Measurements from ENCODE around the gene PCBP3. TPM values are rescaled to one million over a fixed set of nuclear protein-coding genes. Genes with fewer than 3 reads are reported as not detected.

PCBP3 gene
- total RNA-seq, 1 experiment from 2014 or later: not detected

DNA sequence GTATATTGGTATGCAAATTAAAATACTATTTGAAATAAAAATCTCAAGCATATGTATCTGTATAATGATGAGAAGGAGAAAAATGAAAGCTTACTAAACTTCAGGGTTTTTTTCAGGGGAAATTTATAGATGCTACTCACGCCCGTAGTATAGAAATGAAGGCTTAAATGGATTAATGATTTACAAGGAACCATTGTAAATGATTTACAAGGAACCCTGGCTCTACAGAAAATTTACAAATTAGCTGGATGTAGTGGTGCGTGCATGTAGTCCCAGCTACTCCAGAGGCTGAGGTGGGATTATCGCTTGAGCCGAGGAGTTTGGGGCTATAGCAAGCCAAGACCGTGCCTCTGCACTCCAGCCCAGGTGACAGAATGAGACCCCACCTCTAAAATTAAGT is 150.5 kb downstream of the PCBP3 start:
- Histone ChIP-seq H3K4me2 (ENCODE audit: low read depth, low read length, poor library complexity, severe bottlenecking) (no peak overlapping the region), H3K36me3 (ENCODE audit: insufficient read depth, low read length) (no peaks in the 10 kb centered on the region), H3K4me3 (ENCODE audit: low read length) (no peak overlapping the region), H3K27ac (ENCODE audit: low read length) (no peak overlapping the region), H3K79me2 (ENCODE audit: low read length) (no peaks in the 10 kb centered on the region), H3K9ac (ENCODE audit: low read length) (no peak overlapping the region), H3K4me1 (ENCODE audit: low read length) (no peaks in the 10 kb centered on the region), H3K9me2 (replicated peaks; ENCODE audit: insufficient read depth, low read length) (no peaks in the 10 kb centered on the region), H3K9me3 (ENCODE audit: low read length) (no peaks in the 10 kb centered on the region), H4K20me1 (ENCODE audit: insufficient read depth, low read depth, low read length) (0 out of 2 replicates have a peak, but pooled peaks cover 2% of the 10 kb centered on the region), H2AFZ (ENCODE audit: low read length) (no peak overlapping the region), H3K27me3 (ENCODE audit: low read length) (no peaks in the 10 kb centered on the region)
- DNase-seq: no peak

GRCh38 chr21:45796003-45796402 is 152.5 kb downstream of the PCBP3 start:
- Histone ChIP-seq H3K4me1 (ENCODE audit: low read length) (no peaks in the 10 kb centered on the region), H3K9me3 (ENCODE audit: low read length) (no peaks in the 10 kb centered on the region), H3K79me2 (ENCODE audit: low read length) (no peaks in the 10 kb centered on the region), H3K27ac (ENCODE audit: low read length) (no peak overlapping the region), H3K36me3 (ENCODE audit: insufficient read depth, low read length) (no peaks in the 10 kb centered on the region), H2AFZ (ENCODE audit: low read length) (no peak overlapping the region), H3K9me2 (replicated peaks; ENCODE audit: insufficient read depth, low read length) (no peaks in the 10 kb centered on the region), H3K9ac (ENCODE audit: low read length) (no peak overlapping the region), H3K27me3 (ENCODE audit: low read length) (no peaks in the 10 kb centered on the region), H3K4me3 (ENCODE audit: low read length) (no peak overlapping the region), H4K20me1 (ENCODE audit: insufficient read depth, low read depth, low read length) (0 out of 2 replicates have a peak, but pooled peaks cover 2% of the 10 kb centered on the region), H3K4me2 (ENCODE audit: low read depth, low read length, poor library complexity, severe bottlenecking) (no peak overlapping the region)
- no peak for DNase-seq

DNA sequence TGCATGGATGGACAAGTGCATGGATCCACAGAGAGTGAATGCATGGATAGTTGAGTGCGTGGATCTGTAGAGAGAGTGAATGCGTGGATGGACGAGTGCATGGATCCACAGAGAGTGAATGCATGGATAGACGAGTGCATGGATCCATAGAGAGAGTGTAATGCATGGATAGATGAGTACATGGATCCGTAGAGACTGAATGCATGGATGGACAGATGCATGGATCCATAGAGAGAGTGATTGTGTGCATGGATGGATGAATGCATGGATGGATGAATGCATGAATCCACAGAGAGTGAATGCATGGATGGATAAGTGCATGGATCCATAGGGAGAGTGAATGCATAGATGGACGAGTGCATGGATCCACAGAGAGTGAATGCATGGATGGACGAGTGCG is 153.8 kb downstream of the PCBP3 start:
- no peaks in the 10 kb centered on the region for H3K9me3 ChIP-seq (ENCODE audit: low read length)
- no peak overlapping the region for H2AFZ ChIP-seq (ENCODE audit: low read length)
- no peaks in the 10 kb centered on the region for H3K9me2 ChIP-seq (replicated peaks; ENCODE audit: insufficient read depth, low read length)
- H3K27ac ChIP-seq (ENCODE audit: low read length): no peak overlapping the region
- H3K4me3 ChIP-seq (ENCODE audit: low read length): no peak overlapping the region
- 0 out of 2 replicates have a peak, but pooled peaks cover 2% of the 10 kb centered on the region for H4K20me1 ChIP-seq (ENCODE audit: insufficient read depth, low read depth, low read length)
- no peak overlapping the region for H3K9ac ChIP-seq (ENCODE audit: low read length)
- no peak for DNase-seq
- H3K4me1 ChIP-seq (ENCODE audit: low read length): no peaks in the 10 kb centered on the region
- H3K4me2 ChIP-seq (ENCODE audit: low read depth, low read length, poor library complexity, severe bottlenecking): no peak overlapping the region
- no peaks in the 10 kb centered on the region for H3K36me3 ChIP-seq (ENCODE audit: insufficient read depth, low read length)
- no peaks in the 10 kb centered on the region for H3K79me2 ChIP-seq (ENCODE audit: low read length)
- no peaks in the 10 kb centered on the region for H3K27me3 ChIP-seq (ENCODE audit: low read length)

- no peak overlapping the region for H3K9ac ChIP-seq (ENCODE audit: low read length)
- H3K27ac ChIP-seq (ENCODE audit: low read length): no peak overlapping the region
- H3K4me3 ChIP-seq (ENCODE audit: low read length): no peak overlapping the region
- H3K4me1 ChIP-seq (ENCODE audit: low read length): no peaks in the 10 kb centered on the region
- H4K20me1 ChIP-seq (ENCODE audit: insufficient read depth, low read depth, low read length): no peaks in the 10 kb centered on the region
- H3K27me3 ChIP-seq (ENCODE audit: low read length): no peaks in the 10 kb centered on the region
- no peaks in the 10 kb centered on the region for H3K79me2 ChIP-seq (ENCODE audit: low read length)
- no peaks in the 10 kb centered on the region for H3K36me3 ChIP-seq (ENCODE audit: insufficient read depth, low read length)
- no peak for DNase-seq
- H2AFZ ChIP-seq (ENCODE audit: low read length): no peak overlapping the region
- H3K9me2 ChIP-seq (replicated peaks; ENCODE audit: insufficient read depth, low read length): no peaks in the 10 kb centered on the region
- no peak overlapping the region for H3K4me2 ChIP-seq (ENCODE audit: low read depth, low read length, poor library complexity, severe bottlenecking)
- no peaks in the 10 kb centered on the region for H3K9me3 ChIP-seq (ENCODE audit: low read length)
Observed at GRCh38 chr21:45799765-45800338, 156.3 kb downstream of the PCBP3 start.

GRCh38 chr21:45800339-45801080 is 157.0 kb downstream of the PCBP3 start:
- no peak overlapping the region for H3K4me3 ChIP-seq (ENCODE audit: low read length)

GRCh38 chr21:45801129-45801964 is 157.8 kb downstream of the PCBP3 start:
- no peaks in the 10 kb centered on the region for H3K27me3 ChIP-seq (ENCODE audit: low read length)
- H4K20me1 ChIP-seq (ENCODE audit: insufficient read depth, low read depth, low read length): no peaks in the 10 kb centered on the region
- H3K9ac ChIP-seq (ENCODE audit: low read length): no peak overlapping the region
- no peak overlapping the region for H2AFZ ChIP-seq (ENCODE audit: low read length)
- no peaks in the 10 kb centered on the region for H3K9me3 ChIP-seq (ENCODE audit: low read length)
- H3K36me3 ChIP-seq (ENCODE audit: insufficient read depth, low read length): no peaks in the 10 kb centered on the region
- H3K4me2 ChIP-seq (ENCODE audit: low read depth, low read length, poor library complexity, severe bottlenecking): no peak overlapping the region
- H3K79me2 ChIP-seq (ENCODE audit: low read length): no peaks in the 10 kb centered on the region
- H3K9me2 ChIP-seq (replicated peaks; ENCODE audit: insufficient read depth, low read length): no peaks in the 10 kb centered on the region
- H3K4me3 ChIP-seq (ENCODE audit: low read length): no peak overlapping the region
- no peak overlapping the region for H3K27ac ChIP-seq (ENCODE audit: low read length)
- DNase-seq: no peak
- H3K4me1 ChIP-seq (ENCODE audit: low read length): no peaks in the 10 kb centered on the region

More at GRCh38 chr21:45800339-45801080, 157.0 kb downstream of the PCBP3 start:
- Histone ChIP-seq H3K9ac (ENCODE audit: low read length) (no peak overlapping the region), H3K9me2 (replicated peaks; ENCODE audit: insufficient read depth, low read length) (no peaks in the 10 kb centered on the region), H3K9me3 (ENCODE audit: low read length) (no peaks in the 10 kb centered on the region), H3K4me1 (ENCODE audit: low read length) (no peaks in the 10 kb centered on the region), H3K4me2 (ENCODE audit: low read depth, low read length, poor library complexity, severe bottlenecking) (no peak overlapping the region), H3K27ac (ENCODE audit: low read length) (no peak overlapping the region), H3K36me3 (ENCODE audit: insufficient read depth, low read length) (no peaks in the 10 kb centered on the region), H4K20me1 (ENCODE audit: insufficient read depth, low read depth, low read length) (no peaks in the 10 kb centered on the region), H2AFZ (ENCODE audit: low read length) (no peak overlapping the region), H3K27me3 (ENCODE audit: low read length) (no peaks in the 10 kb centered on the region), H3K79me2 (ENCODE audit: low read length) (no peaks in the 10 kb centered on the region)
- DNase-seq: no peak

DNA sequence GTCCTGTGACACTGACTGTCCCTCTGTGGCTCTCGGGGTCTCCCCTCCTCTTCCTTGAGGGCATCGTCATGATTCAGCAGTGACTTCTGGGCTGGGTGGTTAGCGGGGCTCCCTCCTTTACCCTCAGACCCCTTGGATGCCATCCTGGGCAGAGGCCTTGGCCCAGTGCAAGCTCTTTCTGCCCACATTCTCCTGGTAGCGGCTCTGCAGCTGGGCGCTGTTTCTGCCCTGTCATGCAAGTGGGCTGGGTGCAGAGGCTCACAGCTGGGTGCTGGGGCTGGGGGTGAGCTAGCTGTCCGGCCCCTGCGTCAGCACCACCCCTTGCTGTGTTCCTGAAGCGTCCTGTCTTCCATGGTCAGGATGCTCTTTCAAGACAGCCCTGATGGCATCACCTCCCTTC is 158.5 kb downstream of the PCBP3 start:
- Histone ChIP-seq H3K36me3 (ENCODE audit: insufficient read depth, low read length) (no peaks in the 10 kb centered on the region), H4K20me1 (ENCODE audit: insufficient read depth, low read depth, low read length) (no peaks in the 10 kb centered on the region), H3K79me2 (ENCODE audit: low read length) (no peaks in the 10 kb centered on the region), H3K4me1 (ENCODE audit: low read length) (no peaks in the 10 kb centered on the region), H3K4me3 (ENCODE audit: low read length) (no peak overlapping the region), H3K9me2 (replicated peaks; ENCODE audit: insufficient read depth, low read length) (no peaks in the 10 kb centered on the region), H3K9me3 (ENCODE audit: low read length) (no peaks in the 10 kb centered on the region), H2AFZ (ENCODE audit: low read length) (no peak overlapping the region), H3K4me2 (ENCODE audit: low read depth, low read length, poor library complexity, severe bottlenecking) (no peak overlapping the region), H3K27me3 (ENCODE audit: low read length) (no peaks in the 10 kb centered on the region), H3K9ac (ENCODE audit: low read length) (no peak overlapping the region), H3K27ac (ENCODE audit: low read length) (no peak overlapping the region)
- DNase-seq: no peak

- Histone ChIP-seq H3K4me2 (ENCODE audit: low read depth, low read length, poor library complexity, severe bottlenecking) (no peak overlapping the region), H3K9ac (ENCODE audit: low read length) (no peak overlapping the region), H3K4me1 (ENCODE audit: low read length) (no peaks in the 10 kb centered on the region)
Observed at GRCh38 chr21:45802425-45802824, 158.9 kb downstream of the PCBP3 start.

More at GRCh38 chr21:45802425-45802824, 158.9 kb downstream of the PCBP3 start:
- Histone ChIP-seq H3K79me2 (ENCODE audit: low read length) (no peaks in the 10 kb centered on the region), H2AFZ (ENCODE audit: low read length) (no peak overlapping the region), H4K20me1 (ENCODE audit: insufficient read depth, low read depth, low read length) (no peaks in the 10 kb centered on the region), H3K27me3 (ENCODE audit: low read length) (no peaks in the 10 kb centered on the region), H3K9me2 (replicated peaks; ENCODE audit: insufficient read depth, low read length) (no peaks in the 10 kb centered on the region), H3K27ac (ENCODE audit: low read length) (no peak overlapping the region), H3K9me3 (ENCODE audit: low read length) (no peaks in the 10 kb centered on the region), H3K4me3 (ENCODE audit: low read length) (no peak overlapping the region), H3K36me3 (ENCODE audit: insufficient read depth, low read length) (no peaks in the 10 kb centered on the region)
- no peak for DNase-seq
